ENCODE data around the gene AAK1. TPM values are rescaled to one million over a fixed set of nuclear protein-coding genes. Genes with fewer than 3 reads are reported as not detected.

Gene AAK1
- total and polyA plus RNA-seq, 4 donors: 10.0 to 56.2 (median 27.3) TPM

- TF ChIP-seq CTCF (IDR thresholded peaks at IDR 0.05; ENCODE audit: control extremely low read depth, extremely low read depth): no peak
- peaks cover 0 to 28% (median 4%) of the 10 kb centered on the region in 5 donors for H3K4me1 ChIP-seq (ENCODE audit: control insufficient read depth in 5 of 5, insufficient read depth in 5 of 5, low read length in 5 of 5)
- H3K36me3 ChIP-seq (ENCODE audit: control insufficient read depth in 4 of 4, insufficient read depth in 4 of 4, low read length in 4 of 4): no peaks in the 10 kb centered on the region
- ATAC-seq (ENCODE audit: insufficient read depth, low FRiP score) (no peak), DNase-seq (no peak)
- H3K4me3 ChIP-seq: no peak overlapping the region
- H3K9ac ChIP-seq (ENCODE audit: insufficient read depth in 1 of 2, low read length in 2 of 2): no peak overlapping the region
- WGBS, 2 donors: 42 to 53% methylated on average over 2 of the region's 2 CpGs
- no peaks in the 10 kb centered on the region for H3K27me3 ChIP-seq (ENCODE audit: control insufficient read depth in 3 of 3, insufficient read depth in 3 of 3, low read length in 2 of 3)
- no peaks in the 10 kb centered on the region for H3K9me3 ChIP-seq (ENCODE audit: control insufficient read depth in 4 of 4, insufficient read depth in 3 of 4, low read length in 3 of 4)
- no peak overlapping the region for H3K27ac ChIP-seq (ENCODE audit: low read depth in 1 of 2, low read length in 1 of 2)
Observed at GRCh38 chr2:69645921-69646320, 2.4 kb upstream of the AAK1 start.

- H3K27me3 ChIP-seq (ENCODE audit: control insufficient read depth in 3 of 3, insufficient read depth in 3 of 3, low read length in 2 of 3): no peaks in the 10 kb centered on the region
- H3K4me3 ChIP-seq: no peak overlapping the region
- 6 to 11% methylated on average over 7 of the region's 7 CpGs for WGBS, 2 donors
- H3K9ac ChIP-seq (ENCODE audit: insufficient read depth in 1 of 2, low read length in 2 of 2): peak overlapping the region in 1 of 2 donors; percentile 88
- DNase-seq (peak in 2 of 3 donors; percentile 30 to 39), ATAC-seq (ENCODE audit: insufficient read depth, low FRiP score) (no peak)
- peak overlapping the region; percentile 100 for H3K27ac ChIP-seq (ENCODE audit: low read depth in 1 of 2, low read length in 1 of 2)
- peaks cover 0 to 1% (median 0%) of the 10 kb centered on the region in 4 donors for H3K36me3 ChIP-seq (ENCODE audit: control insufficient read depth in 4 of 4, insufficient read depth in 4 of 4, low read length in 4 of 4)
- H3K9me3 ChIP-seq (ENCODE audit: control insufficient read depth in 4 of 4, insufficient read depth in 3 of 4, low read length in 3 of 4): no peaks in the 10 kb centered on the region
- no peak for TF ChIP-seq CTCF (IDR thresholded peaks at IDR 0.05; ENCODE audit: control extremely low read depth, extremely low read depth)
- peaks cover 0 to 32% (median 9%) of the 10 kb centered on the region in 5 donors for H3K4me1 ChIP-seq (ENCODE audit: control insufficient read depth in 5 of 5, insufficient read depth in 5 of 5, low read length in 5 of 5)
Observed at GRCh38 chr2:69645031-69645431, 1.5 kb upstream of the AAK1 start.

- no peak for DNase-seq
- no peaks in the 10 kb centered on the region for H3K27me3 ChIP-seq (ENCODE audit: control insufficient read depth in 3 of 3, insufficient read depth in 3 of 3, low read length in 2 of 3)
Observed at GRCh38 chr2:69644506-69644979, 1.0 kb upstream of the AAK1 start.

More at GRCh38 chr2:69644506-69644979, 1.0 kb upstream of the AAK1 start:
- TF ChIP-seq CTCF (IDR thresholded peaks at IDR 0.05; ENCODE audit: control extremely low read depth, extremely low read depth): no peak
- peak overlapping the region; percentile 63 for H3K4me3 ChIP-seq
- H3K9me3 ChIP-seq (ENCODE audit: control insufficient read depth in 4 of 4, insufficient read depth in 3 of 4, low read length in 3 of 4): no peaks in the 10 kb centered on the region
- peaks cover 0 to 2% (median 0%) of the 10 kb centered on the region in 4 donors for H3K36me3 ChIP-seq (ENCODE audit: control insufficient read depth in 4 of 4, insufficient read depth in 4 of 4, low read length in 4 of 4)
- whole genome bisulfite sequencing, 2 donors: 1 to 2% methylated on average over 15 of the region's 15 CpGs
- peak; percentile 1 for ATAC-seq (ENCODE audit: insufficient read depth, low FRiP score)
- peak overlapping the region; percentile 74 to 88 for H3K9ac ChIP-seq (ENCODE audit: insufficient read depth in 1 of 2, low read length in 2 of 2)
- H3K4me1 ChIP-seq (ENCODE audit: control insufficient read depth in 5 of 5, insufficient read depth in 5 of 5, low read length in 5 of 5): peaks cover 0 to 35% (median 11%) of the 10 kb centered on the region in 5 donors
- H3K27ac ChIP-seq (ENCODE audit: low read depth in 1 of 2, low read length in 1 of 2): peak overlapping the region; percentile 100

Measured in lung (tissue), 12 donors.